Stimulated activated CD4-positive, alpha-beta T cell treated with anti-CD3 and anti-CD28 coated beads, TNF-alpha, amount 100 ng/mL, for 24 hours (primary cell): ENCODE data around the gene SH3BGRL3.
"Not testable (repeated sequence)": the region's sequence is repeated elsewhere in the genome, so short reads cannot be mapped to it uniquely, and the experiment has no call there.

Experiments
- DNase-seq, 3 experiments: peaks; one replicate each; pipeline ENCODE4 v3.0.0-alpha.2; 2020; ENCODE audit warnings: low read depth in 3 of 3

The SH3BGRL3 gene

GRCh38 chr1:26279456-26280332 lies at the start of gene SH3BGRL3:
TSS of gene SH3BGRL3 (plus strand) at chr1:26280086. CDS start at chr1:26280156, 70 bp downstream.
- peak; percentile 63 to 86 (median 71) for DNase-seq

GRCh38 chr1:26230682-26231081 lies 49.2 kb upstream of the SH3BGRL3 start:
- DNase-seq, result not testable (repeated sequence)

- DNase-seq, result peak; percentile 97 to 98 (median 97)
These were observed 45.8 kb upstream of the SH3BGRL3 start, which contains the start of gene CEP85 for GRCh38 chr1:26233903-26234643. TSS of gene CEP85 (plus strand) at chr1:26234200. CDS start at chr1:26239784, 5,584 bp downstream.

- DNase-seq, result no peak
These were observed 45.1 kb upstream of the SH3BGRL3 start for GRCh38 chr1:26234644-26235370.

GRCh38 chr1:26237230-26237966 lies 42.5 kb upstream of the SH3BGRL3 start:
- no peak for DNase-seq

- no peak for DNase-seq
These were observed 40.0 kb upstream of the SH3BGRL3 start for GRCh38 chr1:26239936-26240335.

GRCh38 chr1:26252718-26253117 lies 27.2 kb upstream of the SH3BGRL3 start:
- DNase-seq, result no peak

GRCh38 chr1:26254404-26254803 lies 25.5 kb upstream of the SH3BGRL3 start:
- DNase-seq, result no peak

GRCh38 chr1:26257222-26257621 lies 22.7 kb upstream of the SH3BGRL3 start:
- DNase-seq, result no peak

- no peak for DNase-seq
These were observed 20.9 kb upstream of the SH3BGRL3 start for GRCh38 chr1:26259005-26259404.

GRCh38 chr1:26259578-26259977 lies 20.3 kb upstream of the SH3BGRL3 start:
- no peak for DNase-seq

- DNase-seq, result no peak
These were observed 16.7 kb upstream of the SH3BGRL3 start for GRCh38 chr1:26263212-26263611.

- no peak for DNase-seq
These were observed 14.5 kb upstream of the SH3BGRL3 start for GRCh38 chr1:26265405-26265804.

GRCh38 chr1:26268290-26269197 lies 11.3 kb upstream of the SH3BGRL3 start:
- no peak for DNase-seq

GRCh38 chr1:26269198-26269550 lies 10.7 kb upstream of the SH3BGRL3 start:
- no peak for DNase-seq

GRCh38 chr1:26274801-26275425 lies 5.0 kb upstream of the SH3BGRL3 start:
- no peak for DNase-seq

- DNase-seq, result peak in 2 of 3 experiments; percentile 67 to 80
These were observed 4.1 kb upstream of the SH3BGRL3 start for GRCh38 chr1:26275580-26276431.

- no peak for DNase-seq
These were observed 3.5 kb upstream of the SH3BGRL3 start for GRCh38 chr1:26276432-26276838.

- DNase-seq, result no peak
These were observed 2.6 kb upstream of the SH3BGRL3 start for GRCh38 chr1:26277261-26277661.
